Activated T-cell treated with anti-CD3 and anti-CD28 coated beads, Interleukin-2, amount 50 U/mL, for 48 hours (primary cell): ENCODE data around the gene THPO.

Experiments used
- DNase-seq, 2 experiments: peaks; one replicate each; pipeline ENCODE4 v3.0.0-alpha.2; 2020

Gene THPO

DNA sequence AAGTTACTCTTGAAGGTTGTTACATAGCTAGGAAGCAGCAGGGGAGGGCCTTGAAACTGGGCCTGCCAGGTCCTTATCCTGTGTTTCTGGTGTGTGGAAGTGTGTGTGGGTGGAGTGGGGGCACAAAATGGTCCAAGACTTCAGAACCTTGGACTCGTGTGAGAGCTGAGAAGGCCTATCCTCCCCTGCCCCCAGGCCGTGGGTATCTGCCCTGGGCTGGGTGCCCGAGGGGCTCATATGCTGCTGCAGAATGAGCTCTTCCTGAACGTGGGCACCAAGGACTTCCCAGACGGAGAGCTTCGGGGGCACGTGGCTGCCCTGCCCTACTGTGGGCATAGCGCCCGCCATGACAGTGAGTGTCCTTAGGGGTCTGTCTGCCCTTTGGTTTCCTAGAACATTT is 6.3 kb upstream of the THPO start:
- no peak for DNase-seq

DNA sequence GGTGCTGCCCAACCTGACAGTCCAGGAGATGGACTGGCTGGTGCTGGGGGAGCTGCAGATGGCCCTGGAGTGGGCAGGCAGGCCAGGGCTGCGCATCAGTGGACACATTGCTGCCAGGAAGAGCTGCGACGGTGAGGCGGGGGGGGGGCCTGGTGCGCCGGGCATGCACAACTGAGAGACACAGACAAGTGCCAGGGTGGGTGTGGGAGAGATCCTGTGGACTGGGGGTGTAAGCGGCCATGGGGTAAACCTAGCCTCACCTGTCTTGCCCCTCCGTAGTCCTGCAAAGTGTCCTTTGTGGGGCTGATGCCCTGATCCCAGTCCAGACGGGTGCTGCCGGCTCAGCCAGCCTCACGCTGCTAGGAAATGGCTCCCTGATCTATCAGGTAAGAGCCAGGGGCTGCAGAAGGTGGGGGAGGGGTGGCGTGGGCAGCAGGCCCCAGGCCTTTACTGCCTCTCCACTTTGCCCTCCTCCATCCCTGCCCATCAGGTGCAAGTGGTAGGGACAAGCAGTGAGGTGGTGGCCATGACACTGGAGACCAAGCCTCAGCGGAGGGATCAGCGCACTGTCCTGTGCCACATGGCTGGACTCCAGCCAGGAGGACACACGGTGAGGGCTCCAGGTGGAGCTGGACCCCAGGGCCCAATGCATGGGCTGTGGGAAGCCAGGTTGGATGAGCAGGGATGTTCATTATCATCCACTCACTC is 5.2 kb upstream of the THPO start:
- DNase-seq, result no peak

DNA sequence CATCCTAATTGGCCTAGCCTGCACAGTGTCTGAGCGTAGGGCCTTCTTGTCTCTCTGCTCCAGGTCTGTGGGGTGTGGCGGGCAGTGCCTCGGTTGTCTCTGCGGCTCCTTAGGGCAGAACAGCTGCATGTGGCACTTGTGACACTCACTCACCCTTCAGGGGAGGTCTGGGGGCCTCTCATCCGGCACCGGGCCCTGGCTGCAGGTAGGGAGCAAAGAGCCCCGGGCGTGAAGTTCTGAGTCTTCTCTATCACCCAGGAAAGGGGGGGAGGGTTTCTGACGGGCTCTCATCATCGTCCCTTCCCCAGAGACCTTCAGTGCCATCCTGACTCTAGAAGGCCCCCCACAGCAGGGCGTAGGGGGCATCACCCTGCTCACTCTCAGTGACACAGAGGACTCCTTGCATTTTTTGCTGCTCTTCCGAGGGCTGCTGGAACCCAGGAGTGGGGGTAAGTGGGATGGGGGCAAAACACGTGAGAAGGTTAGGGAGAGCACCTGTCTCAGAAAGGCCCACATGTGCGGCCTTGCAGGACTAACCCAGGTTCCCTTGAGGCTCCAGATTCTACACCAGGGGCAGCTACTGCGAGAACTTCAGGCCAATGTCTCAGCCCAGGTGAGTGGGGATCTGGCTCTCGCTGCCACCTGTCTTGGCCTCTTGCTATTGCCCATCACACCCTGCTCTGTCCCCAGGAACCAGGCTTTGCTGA is 4.5 kb upstream of the THPO start:
- DNase-seq, result no peak

GRCh38 chr3:184381261-184382224 is 3.5 kb upstream of the THPO start:
- DNase-seq, result peak in 1 of 2 experiments; percentile 40

- peak; percentile 33 to 39 for DNase-seq
Observed at GRCh38 chr3:184380627-184381260, 2.7 kb upstream of the THPO start.

GRCh38 chr3:184380185-184380626 is 2.2 kb upstream of the THPO start:
- peak in 1 of 2 experiments; percentile 46 for DNase-seq

- DNase-seq, result no peak
Observed at GRCh38 chr3:184379358-184380184, 1.6 kb upstream of the THPO start, which contains the start of gene CHRD. TSS of gene CHRD (plus strand) at chr3:184380054. CDS start at chr3:184380319, 265 bp downstream.

GRCh38 chr3:184378651-184379357 is 797 bp upstream of the THPO start:
- no peak for DNase-seq

GRCh38 chr3:184377374-184377773 is 633 bp downstream of the THPO start:
- DNase-seq, result no peak

DNA sequence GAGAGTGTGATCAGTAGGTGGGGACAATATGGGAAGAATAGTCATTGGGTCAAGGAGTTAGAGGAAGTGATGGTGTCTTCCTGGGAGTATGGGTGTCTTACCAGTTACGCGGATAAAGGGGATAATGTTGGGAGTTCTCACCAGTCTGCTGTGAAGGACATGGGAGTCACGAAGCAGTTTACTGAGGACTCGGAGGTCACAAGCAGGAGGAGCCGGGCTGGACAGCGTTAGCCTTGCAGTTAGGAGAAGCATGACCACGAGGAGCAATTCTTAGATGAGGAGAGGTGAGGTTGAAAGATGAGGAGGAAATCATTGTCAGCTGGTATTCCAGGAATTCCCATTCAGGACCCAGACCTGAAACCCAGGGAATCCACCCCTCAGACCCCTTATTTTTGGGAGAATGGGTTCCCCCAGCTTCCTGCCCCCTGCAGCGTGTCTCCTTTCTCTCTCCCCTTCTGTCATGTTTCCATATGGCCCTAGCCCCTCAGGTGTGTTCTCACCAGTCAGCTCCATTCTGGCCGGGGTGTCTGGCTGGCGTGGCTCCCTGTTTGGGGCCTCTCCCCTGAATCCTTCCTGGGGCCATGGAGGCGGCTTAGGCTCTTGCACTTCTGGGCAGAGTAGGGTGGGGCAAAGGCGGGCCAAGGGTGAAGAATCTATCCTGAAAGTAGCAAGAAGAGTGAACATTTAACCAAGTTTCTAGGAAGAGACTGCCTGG is 2.1 kb downstream of the THPO start:
- no peak for DNase-seq

- no peak for DNase-seq
Observed at GRCh38 chr3:184373422-184373821, 4.6 kb downstream of the THPO start.

DNA sequence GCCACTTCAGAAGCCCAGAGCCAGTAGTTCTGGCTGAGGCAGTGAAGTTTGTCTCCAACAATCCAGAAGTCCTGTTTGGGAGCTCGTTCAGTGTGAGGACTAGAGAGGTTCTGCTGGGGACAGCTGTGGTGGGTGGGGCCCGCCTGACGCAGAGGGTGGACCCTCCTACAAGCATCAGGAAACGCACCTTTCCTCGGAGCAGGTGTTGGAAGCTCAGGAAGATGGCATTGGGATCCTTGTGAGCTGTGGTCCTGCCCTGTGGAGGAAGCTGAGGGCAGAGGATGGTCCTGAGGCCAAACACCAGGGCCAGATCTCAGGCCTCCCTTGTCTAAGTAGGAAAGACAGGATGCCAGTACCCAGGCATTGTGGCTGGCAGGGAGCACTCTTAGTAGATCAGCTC is 5.1 kb downstream of the THPO start:
- no peak for DNase-seq

- no peak for DNase-seq
Observed at GRCh38 chr3:184372296-184372821, 5.6 kb downstream of the THPO start.

- DNase-seq, result peak; percentile 64 to 73
Observed at GRCh38 chr3:184371570-184372018, 6.4 kb downstream of the THPO start.

- no peak for DNase-seq
Observed at GRCh38 chr3:184368586-184369183, 9.3 kb downstream of the THPO start.

- no peak for DNase-seq
Observed at GRCh38 chr3:184368116-184368515, 9.9 kb downstream of the THPO start.

DNA sequence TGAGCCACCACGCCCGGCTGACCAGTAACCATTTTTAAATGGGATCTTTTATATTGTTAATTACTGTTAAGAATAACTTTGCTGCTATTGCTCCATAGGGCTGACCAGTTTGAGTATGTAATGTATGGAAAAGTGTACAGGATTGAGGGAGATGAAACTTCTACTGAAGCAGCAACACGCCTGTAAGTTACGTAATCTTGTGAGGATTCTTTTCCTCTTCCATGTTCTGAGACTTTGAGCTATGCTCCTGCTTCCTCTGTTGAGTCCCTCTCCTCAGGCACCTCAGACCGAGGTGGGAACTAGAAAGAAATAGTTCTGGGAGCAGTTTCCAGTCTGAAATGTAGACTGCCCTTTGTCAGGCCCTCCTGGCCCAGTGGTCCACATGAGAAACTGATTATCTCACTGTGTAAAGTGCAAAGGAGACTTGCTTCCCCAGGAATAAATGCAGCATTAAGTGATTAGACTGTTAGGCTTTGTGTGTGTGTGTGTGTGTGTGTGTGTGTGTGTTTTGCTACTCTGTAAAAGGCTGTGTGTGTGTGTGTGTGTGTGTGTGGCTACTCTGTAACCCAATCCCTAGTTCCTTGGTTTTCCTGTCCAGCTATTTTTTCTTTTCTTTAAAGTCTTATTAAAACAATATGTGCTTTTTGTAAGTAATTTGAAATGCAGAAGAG is 11.3 kb downstream of the THPO start:
- no peak for DNase-seq

GRCh38 chr3:184362668-184363546 is 15.1 kb downstream of the THPO start:
- peak; percentile 95 to 97 for DNase-seq
